ENCODE data around the gene AIRE. TPM values are rescaled to one million over a fixed set of nuclear protein-coding genes. Genes with fewer than 3 reads are reported as not detected.

Gene AIRE
- total RNA-seq, 1 donor from 2014 or later = 0.17 TPM

DNA sequence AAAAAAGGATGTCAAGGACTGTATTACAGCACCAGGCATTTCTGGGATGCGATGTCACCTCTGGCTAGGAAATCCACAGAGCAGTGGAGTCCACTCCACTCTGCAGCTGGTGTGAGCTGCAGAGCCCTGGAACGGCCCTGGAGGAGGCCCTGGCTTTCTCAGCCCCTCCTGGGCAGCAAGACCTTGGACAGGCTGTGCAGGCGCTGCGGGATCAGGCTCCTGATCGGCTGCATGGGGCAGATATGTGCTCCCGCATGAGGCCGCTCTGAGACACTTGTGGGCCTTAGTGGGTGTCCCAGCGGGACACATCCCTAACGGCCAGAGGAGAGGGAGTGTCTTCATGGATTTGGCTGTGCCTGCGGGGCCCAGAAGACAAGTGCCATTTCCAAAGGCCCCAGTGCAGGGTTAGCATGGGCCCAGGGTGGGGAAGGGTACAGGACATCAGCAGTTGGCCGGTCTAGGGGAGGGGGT is 30.1 kb upstream of the AIRE start:
- TF ChIP-seq, protein P1, sequence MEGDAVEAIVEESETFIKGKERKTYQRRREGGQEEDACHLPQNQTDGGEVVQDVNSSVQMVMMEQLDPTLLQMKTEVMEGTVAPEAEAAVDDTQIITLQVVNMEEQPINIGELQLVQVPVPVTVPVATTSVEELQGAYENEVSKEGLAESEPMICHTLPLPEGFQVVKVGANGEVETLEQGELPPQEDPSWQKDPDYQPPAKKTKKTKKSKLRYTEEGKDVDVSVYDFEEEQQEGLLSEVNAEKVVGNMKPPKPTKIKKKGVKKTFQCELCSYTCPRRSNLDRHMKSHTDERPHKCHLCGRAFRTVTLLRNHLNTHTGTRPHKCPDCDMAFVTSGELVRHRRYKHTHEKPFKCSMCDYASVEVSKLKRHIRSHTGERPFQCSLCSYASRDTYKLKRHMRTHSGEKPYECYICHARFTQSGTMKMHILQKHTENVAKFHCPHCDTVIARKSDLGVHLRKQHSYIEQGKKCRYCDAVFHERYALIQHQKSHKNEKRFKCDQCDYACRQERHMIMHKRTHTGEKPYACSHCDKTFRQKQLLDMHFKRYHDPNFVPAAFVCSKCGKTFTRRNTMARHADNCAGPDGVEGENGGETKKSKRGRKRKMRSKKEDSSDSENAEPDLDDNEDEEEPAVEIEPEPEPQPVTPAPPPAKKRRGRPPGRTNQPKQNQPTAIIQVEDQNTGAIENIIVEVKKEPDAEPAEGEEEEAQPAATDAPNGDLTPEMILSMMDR (IDR thresholded peaks at IDR 0.05; ENCODE audit: insufficient read depth, low read length, poor library complexity, severe bottlenecking) = no peak
- no peaks in the 10 kb centered on the region for H3K36me3 ChIP-seq (ENCODE audit: control insufficient read depth, insufficient read depth, low read length)
- no peak overlapping the region for H3K4me3 ChIP-seq (ENCODE audit: low read depth, low read length)
- H3K27me3 ChIP-seq (ENCODE audit: control insufficient read depth, insufficient read depth, low read length) = peaks cover 2% of the 10 kb centered on the region
- DNase-seq (ENCODE audit: low read depth) = no peak

DNA sequence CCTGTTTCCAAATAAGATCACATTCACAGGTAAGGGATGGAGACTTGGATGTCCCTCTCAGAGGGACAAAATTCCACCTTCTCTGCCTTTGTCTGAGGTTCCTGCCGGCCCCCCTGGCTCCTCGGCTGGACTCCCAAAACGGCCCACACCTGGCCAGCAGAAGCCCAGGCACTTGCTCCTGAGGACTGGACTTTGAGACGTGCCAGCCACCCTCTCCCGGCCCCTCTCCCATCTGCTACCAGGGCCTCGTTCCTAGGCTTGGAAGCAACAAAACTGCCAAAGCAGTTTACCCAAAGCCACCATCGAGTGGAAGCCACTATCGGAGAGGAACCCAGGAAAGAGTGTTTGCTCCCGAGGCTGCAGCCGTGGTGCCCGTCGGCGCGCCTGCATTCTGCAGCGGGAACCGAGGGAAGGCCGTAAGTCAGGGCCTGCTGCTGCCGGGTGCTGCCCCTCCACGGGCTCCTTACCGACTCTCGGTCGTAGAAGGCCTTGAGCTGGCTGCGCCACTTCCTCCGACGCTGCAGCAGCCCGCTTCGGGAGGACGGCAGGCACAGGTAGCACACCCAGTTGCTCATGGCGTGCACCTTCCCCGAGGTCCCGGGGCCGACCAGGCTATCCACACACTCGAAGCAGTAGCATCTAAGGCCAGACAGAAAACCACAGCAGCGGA is 27.5 kb upstream of the AIRE start:
- no peak for DNase-seq (ENCODE audit: low read depth)
- Histone ChIP-seq H3K27me3 (ENCODE audit: control insufficient read depth, insufficient read depth, low read length) (peaks cover 9% of the 10 kb centered on the region), H3K36me3 (ENCODE audit: control insufficient read depth, insufficient read depth, low read length) (no peaks in the 10 kb centered on the region), H3K4me3 (ENCODE audit: low read depth, low read length) (no peak overlapping the region)
- TF ChIP-seq, protein P1 (IDR thresholded peaks at IDR 0.05; ENCODE audit: insufficient read depth, low read length, poor library complexity, severe bottlenecking) = no peak

DNA sequence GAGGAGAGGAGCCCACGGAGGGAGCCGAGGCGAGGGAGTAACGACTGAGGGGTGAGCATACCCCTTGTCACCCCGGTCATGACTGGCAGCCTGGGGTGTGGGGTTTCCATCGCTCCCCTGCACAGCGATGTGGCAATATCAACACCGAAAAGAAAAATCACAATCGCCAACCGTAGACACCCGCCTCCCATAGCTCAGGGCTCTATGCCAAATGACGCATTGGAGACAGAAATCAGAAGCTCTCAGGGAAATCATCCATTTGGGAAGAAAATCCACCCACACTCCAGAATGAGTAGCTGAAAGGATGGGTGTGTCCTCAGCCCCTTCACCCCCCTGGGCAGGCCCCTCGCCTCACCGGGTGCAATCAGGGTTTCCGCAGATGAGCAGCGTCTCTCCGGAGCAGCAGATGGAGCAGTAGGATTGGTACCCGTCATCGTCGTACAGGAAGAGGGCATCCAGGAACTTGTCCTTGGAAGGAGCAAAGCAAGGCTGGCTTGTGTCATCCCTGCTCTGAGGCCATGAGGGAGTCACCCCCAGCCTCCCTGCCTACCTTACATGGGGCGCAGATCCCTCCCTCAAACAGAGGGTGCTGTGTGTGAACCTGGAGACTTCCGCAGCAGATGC is 26.5 kb upstream of the AIRE start:
- TF ChIP-seq, protein P1 (IDR thresholded peaks at IDR 0.05; ENCODE audit: insufficient read depth, low read length, poor library complexity, severe bottlenecking) = no peak
- H3K4me3 ChIP-seq (ENCODE audit: low read depth, low read length) = no peak overlapping the region
- peaks cover 12% of the 10 kb centered on the region for H3K27me3 ChIP-seq (ENCODE audit: control insufficient read depth, insufficient read depth, low read length)
- H3K36me3 ChIP-seq (ENCODE audit: control insufficient read depth, insufficient read depth, low read length) = no peaks in the 10 kb centered on the region
- DNase-seq (ENCODE audit: low read depth) = no peak

DNA sequence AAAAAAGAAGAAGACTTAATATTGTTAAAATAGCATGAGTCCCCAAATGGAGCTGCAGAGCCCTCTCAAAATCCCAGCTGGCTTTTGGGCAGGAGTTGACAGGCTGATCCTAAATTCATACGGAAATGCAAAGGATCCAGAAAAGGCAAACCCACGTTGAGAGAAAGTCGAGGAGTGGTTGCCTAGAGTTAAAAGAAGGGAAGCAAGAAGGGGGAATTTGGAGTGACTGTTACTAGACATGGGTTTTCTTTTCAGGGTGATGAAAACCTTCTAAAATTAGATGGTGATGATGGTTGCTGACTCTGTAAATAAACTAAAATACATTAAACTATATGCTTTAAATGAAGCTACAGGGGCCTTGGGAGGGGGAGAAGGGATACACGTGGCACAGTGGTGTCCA is 25.6 kb upstream of the AIRE start:
- H3K4me3 ChIP-seq (ENCODE audit: low read depth, low read length) = no peak overlapping the region
- H3K36me3 ChIP-seq (ENCODE audit: control insufficient read depth, insufficient read depth, low read length) = no peaks in the 10 kb centered on the region
- DNase-seq (ENCODE audit: low read depth) = no peak
- H3K27me3 ChIP-seq (ENCODE audit: control insufficient read depth, insufficient read depth, low read length) = peaks cover 12% of the 10 kb centered on the region
- TF ChIP-seq, protein P1 (IDR thresholded peaks at IDR 0.05; ENCODE audit: insufficient read depth, low read length, poor library complexity, severe bottlenecking) = no peak

DNA sequence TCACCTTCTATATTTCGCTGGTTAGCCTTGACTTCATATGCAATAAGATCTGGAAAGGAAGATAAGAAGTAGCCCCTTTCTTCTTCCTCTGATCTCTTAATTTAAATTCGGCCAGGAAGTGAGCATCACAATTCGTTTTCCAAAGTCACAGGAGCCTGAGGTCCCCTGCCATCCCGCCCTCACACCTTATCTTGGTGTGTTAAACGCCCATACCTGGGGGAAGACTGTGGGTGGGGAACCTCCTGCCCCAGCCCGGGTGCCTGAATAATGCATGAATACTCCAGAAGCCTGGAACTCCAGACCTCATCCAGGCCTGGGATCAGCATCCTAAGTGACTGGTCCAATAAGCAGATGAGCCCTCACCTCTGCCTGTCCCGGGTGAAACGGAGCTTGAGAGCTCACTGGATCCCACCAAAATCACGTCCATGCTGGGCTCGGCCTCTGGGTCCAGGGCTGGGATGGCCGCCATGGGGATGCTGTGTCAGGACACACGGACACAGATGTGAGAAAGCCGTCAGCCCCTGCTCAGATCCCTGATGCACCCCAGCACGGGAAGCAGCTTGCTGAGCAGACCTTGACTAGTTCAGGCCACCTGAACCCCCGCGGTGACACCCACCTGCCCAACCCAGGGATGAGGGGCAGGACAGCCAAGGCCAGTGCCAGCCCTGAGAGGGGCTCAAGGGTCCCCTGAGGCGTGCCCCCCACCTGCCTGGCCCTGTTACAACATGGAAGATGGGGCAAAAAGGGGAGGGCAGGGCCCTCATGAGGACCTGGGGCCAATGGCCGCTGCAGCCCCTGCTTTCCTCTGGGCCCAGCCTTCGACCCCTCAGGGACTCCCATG is 24.7 kb upstream of the AIRE start:
- Histone ChIP-seq H3K36me3 (ENCODE audit: control insufficient read depth, insufficient read depth, low read length) (no peaks in the 10 kb centered on the region), H3K4me3 (ENCODE audit: low read depth, low read length) (no peak overlapping the region), H3K27me3 (ENCODE audit: control insufficient read depth, insufficient read depth, low read length) (peaks cover 12% of the 10 kb centered on the region)
- no peak for DNase-seq (ENCODE audit: low read depth)
- TF ChIP-seq, protein P1 (IDR thresholded peaks at IDR 0.05; ENCODE audit: insufficient read depth, low read length, poor library complexity, severe bottlenecking) = no peak
